GM19023 (cell line): Measurements from ENCODE around the gene GPR62.

ENCODE experiments used
- ATAC-seq: cut with Tn5 transposase; IDR thresholded peaks from one replicate; pipeline ENCODE4 v1.9.1; 2021; ENCODE audit warnings: mild to moderate bottlenecking, moderate library complexity; ENCODE audit not compliant: unreplicated experiment

Gene GPR62

GRCh38 chr3:51937611-51938450 is 17.4 kb upstream of the GPR62 start:
- ATAC-seq = no peak

DNA sequence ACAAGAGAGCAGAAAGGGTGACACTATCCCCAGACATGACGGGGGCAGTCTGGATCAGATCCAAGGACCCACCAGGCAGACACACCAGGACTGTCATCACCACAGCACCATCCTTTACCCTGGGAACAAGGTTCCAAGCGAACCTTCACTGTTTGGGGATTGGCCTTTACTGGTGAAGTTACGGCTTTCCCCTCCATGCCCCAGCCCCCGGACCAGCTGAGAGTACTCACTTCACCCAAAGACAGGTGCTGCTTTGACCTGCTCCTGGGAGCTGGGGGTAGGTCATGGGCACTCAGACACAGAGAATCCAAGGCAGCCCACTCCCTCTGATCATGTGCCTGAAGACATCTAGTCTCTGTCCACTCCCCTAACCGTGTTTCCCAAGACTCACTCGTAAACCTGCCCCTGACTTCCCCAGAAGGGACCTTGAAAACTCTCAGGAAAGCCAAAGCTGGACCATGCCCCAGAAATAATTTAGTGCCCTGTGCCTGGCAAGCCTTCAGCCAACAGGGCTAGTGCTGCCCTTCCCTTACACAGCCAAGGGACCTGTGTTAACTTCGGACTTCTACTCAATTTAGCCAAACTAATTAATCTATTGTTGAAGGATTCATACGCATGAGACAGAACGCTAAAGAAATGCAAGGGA is 16.3 kb upstream of the GPR62 start:
- no peak for ATAC-seq

DNA sequence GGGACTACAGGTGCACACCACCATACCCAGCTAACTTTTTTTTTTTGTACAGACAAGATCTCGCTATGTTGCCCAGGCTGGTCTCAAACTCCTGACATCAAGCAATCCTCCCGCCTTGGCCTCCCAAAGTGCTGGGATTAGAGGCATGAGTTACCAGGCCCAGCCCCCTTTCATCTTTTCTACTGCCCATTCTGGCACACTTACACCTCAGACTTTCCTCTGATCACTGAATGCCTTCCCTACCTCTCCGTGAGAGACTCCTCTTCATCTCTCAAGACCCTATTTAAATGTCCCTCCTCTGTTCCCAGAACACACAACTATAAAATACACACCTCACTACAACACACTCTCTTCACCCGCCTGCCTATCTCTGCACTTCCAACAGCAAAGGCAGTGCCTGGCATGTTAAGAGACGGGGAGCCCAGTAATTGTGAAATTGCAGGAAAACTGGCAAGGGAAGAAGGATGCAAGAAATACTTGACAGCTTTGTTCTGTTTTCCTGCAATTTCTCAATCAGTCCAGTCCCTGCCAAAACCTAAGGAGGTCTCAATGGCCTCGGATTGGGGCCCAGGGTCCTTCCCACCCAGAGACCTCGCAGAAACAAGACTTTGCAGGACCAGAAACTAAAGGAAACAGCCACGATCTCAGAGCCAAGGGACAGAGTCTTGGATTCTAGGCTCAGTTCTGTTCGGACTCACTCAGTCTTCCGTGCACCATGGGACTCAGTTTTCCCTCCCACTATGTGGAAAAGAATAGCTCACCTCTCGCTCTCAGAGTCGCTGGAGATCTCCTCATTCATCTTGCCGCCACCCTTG is 14.3 kb upstream of the GPR62 start:
- no peak for ATAC-seq

DNA sequence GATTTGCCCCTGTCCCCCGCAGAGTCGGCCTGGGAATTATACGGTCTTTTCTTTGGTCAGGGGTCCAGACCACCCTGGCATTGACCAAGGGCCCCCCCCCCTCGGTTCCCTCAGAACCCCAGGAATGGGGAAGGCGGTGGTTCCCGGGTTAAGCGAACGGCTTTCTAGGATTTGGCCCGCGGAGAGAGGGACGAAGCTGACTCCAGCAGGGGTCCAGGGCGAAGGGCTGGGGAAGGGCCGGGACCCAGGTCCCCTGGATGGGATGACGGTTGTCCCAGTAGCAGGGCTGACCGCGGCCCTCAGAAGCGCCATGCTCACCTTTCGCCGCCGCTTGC is 13.8 kb upstream of the GPR62 start:
- ATAC-seq = no peak

- peak; percentile 87 for ATAC-seq
Observed at GRCh38 chr3:51941798-51942602, 13.2 kb upstream of the GPR62 start, which contains the start of the genes PARP3 and RRP9. PARP3 (plus strand) TSS chr3:51942363; CDS start chr3:51943356, 993 bp downstream. RRP9 (minus strand) TSS chr3:51941904; CDS start chr3:51941867, 37 bp downstream.

DNA sequence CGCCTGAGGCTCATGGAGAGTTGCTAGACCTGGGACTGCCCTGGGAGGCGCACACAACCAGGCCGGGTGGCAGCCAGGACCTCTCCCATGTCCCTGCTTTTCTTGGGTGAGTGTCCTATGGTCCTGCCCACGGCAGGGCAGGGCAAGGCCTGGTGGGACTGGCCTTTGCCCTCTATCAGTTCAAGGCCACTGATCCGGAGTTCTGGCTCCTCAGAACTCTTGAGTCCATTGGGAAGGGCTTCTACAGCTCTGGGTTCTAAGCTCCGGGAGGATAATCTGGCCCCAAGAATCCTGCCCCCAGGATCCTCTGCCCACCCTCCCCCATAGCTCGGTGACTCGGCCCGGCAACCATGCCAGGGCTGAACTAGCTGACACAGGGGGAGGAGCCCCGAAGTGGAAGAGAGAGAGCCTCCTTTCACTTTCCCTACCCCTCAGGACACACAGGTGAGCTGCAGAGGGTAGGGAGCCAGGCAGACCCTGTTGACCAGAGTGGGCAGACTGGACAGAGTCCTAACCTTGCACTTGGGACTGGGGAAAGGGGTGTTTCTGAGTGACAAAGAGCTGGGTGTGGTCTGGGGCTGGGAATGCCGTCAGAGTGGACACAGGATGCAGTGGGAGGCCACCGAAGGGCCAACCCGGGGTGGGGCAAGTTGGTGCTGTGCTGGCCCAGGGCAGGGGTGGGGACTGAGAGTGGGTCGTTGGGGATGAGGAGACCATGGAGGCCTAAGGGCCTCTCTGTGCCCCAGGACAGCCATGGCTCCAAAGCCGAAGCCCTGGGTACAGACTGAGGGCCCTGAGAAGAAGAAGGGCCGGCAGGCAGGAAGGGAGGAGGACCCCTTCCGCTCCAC is 12.4 kb upstream of the GPR62 start:
- peak; percentile 22 for ATAC-seq

DNA sequence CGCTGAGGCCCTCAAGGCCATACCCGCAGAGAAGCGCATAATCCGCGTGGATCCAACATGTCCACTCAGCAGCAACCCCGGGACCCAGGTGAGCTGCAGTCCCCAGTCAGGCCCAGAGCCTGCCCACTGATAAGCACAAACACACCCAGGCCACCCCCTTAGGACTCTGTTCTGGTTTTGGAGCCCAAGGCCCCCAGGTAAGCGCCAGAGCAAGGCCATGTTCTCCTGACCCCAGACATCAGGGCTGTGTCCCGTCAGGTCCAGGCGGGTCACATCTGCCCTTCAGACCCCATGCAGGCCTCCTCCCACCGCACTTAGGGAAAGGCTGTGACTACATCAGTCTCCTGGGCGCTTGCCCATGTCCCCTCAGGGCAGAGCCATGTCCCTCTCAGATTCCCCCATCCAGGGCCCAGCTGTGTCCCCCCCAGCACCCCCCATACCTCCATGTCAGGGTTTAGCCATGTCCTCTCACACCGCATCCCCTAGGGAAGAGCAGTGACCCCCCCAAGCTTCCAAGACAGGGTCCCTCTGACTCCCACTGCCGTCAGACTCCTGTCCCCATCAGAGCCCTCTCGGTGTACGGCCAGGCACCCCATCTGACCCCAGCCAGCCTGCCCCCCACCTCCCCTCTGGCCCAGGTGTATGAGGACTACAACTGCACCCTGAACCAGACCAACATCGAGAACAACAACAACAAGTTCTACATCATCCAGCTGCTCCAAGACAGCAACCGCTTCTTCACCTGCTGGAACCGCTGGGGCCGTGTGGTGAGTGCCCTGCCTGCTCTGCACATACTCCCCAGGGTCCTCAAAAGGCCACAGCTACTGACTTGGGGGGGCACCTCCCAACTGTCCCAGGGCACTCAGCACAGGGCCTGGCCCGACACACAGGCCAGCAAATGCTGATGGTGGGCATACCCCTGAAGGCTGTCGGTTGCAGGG is 11.5 kb upstream of the GPR62 start:
- ATAC-seq = no peak

DNA sequence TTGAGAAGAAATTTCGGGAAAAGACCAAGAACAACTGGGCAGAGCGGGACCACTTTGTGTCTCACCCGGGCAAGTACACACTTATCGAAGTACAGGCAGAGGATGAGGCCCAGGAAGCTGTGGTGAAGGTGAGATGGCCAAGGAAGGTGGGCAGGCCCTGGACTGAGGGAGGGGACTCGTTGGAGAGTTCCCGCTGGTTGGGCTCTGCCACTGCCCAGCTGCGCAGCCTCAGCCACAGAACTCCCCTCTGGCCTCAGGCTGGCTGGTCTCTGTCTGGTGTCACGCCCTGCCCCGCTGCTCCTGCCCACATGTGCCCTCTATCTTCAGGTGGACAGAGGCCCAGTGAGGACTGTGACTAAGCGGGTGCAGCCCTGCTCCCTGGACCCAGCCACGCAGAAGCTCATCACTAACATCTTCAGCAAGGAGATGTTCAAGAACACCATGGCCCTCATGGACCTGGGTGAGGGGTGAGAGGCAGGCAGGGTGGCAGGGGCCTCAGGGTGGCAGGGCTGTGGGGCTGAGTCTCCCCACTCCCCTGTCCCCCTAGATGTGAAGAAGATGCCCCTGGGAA is 10.6 kb upstream of the GPR62 start:
- ATAC-seq = no peak

DNA sequence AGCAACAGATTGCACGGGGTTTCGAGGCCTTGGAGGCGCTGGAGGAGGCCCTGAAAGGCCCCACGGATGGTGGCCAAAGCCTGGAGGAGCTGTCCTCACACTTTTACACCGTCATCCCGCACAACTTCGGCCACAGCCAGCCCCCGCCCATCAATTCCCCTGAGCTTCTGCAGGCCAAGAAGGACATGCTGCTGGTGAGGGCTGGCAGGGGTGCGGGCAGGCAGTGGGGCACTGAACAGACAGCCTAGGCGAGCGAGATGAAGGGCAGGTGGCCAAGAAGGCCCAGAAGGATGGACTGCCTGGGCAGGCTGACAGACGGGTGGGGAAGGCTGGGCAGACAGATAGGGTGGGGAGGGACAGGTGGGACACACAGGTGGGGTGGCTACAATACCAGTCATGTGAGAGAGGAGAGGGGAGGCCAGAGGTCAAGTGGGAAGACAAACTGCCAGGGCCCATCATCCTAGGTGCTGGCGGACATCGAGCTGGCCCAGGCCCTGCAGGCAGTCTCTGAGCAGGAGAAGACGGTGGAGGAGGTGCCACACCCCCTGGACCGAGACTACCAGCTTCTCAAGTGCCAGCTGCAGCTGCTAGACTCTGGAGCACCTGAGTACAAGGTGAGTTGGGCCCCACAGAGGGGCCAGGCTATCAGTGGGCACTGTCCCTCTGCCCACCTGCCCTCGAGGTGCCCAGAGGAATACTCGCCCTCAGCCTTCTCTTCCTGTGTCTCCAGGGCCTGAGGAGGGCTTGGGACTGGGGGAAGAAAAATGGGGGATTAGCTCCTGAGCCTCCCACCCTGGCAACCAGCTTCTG is 9.9 kb upstream of the GPR62 start:
- no peak for ATAC-seq

- ATAC-seq = no peak
Observed at GRCh38 chr3:51945926-51946705, 9.1 kb upstream of the GPR62 start.

DNA sequence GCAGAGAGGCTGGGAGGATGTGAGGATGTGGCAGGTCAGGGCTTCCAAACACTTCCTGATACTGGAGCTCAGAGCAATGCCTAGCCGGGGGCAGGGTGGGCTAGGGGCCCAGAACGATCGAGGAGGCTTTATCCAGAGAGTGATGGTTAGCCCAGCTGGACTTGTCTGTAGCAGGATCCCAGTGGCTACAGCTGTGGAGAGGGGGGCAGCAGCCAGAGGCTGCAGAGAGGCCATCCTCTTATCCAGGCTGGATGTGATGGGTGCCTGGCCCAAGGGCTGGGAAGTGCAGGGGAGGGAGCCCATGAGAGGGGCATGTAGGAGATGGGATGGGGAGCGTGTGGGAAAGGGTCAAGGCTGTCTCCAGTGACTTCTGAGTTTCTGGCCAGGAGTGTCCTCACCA is 8.4 kb upstream of the GPR62 start:
- ATAC-seq = no peak

DNA sequence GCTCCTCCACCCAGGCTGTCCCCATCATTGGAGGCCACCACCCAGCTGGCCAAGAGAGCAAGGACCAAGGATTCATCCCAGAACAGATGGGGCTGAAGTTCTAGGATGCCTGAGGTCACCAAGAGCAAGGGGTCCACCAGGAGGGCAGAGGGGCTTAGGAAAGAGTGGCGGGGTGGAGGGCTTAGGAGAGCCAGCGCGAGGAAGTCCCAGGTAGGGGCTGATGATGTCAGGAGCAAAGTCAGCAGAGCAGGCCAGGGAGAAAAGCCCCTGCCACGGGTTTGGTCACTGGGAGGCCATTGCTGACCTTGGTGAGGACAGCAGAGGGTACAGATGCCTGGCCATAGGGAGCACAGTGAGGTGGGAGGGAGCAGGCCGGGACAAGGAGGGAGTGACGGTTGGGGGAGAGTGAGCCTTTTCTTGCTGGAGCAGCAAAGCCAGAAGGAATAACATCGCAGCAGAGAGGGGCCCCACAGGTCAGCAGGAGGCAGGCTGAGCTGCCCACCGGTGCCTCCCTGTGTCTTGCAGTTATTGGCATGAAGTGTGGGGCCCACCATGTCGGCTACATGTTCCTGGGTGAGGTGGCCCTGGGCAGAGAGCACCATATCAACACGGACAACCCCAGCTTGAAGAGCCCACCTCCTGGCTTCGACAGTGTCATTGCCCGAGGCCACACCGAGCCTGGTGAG is 7.8 kb upstream of the GPR62 start:
- no peak for ATAC-seq

GRCh38 chr3:51948016-51948580 is 7.1 kb upstream of the GPR62 start:
- no peak for ATAC-seq

- ATAC-seq = no peak
Observed at GRCh38 chr3:51949121-51949520, 6.1 kb upstream of the GPR62 start.

- no peak for ATAC-seq
Observed at GRCh38 chr3:51950899-51951298, 4.3 kb upstream of the GPR62 start.

DNA sequence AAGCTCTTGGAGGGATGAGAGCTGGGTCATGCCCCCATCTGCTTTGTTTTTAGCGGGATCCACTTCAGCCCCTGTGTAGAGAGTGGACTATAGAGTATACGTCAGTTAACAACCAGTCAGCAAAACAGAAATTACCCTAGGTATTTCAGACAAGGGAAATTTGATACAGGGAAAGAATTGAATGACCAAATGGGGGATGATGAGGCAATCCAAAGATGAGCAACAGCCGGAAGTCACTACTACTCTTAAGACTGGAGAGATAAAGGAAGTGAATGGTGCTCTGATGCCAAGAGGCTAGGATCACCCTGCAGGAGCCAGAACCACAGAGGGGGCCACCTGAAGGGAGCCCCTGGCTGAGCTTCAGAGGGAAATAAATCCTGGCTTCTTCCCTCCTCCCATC is 1.7 kb upstream of the GPR62 start:
- ATAC-seq = no peak
